Measurements from ENCODE around the gene RHO.
"Not testable (repeated sequence)": the region's sequence is repeated elsewhere in the genome, so short reads cannot be mapped to it uniquely, and the experiment has no call there.

Gene RHO

DNA sequence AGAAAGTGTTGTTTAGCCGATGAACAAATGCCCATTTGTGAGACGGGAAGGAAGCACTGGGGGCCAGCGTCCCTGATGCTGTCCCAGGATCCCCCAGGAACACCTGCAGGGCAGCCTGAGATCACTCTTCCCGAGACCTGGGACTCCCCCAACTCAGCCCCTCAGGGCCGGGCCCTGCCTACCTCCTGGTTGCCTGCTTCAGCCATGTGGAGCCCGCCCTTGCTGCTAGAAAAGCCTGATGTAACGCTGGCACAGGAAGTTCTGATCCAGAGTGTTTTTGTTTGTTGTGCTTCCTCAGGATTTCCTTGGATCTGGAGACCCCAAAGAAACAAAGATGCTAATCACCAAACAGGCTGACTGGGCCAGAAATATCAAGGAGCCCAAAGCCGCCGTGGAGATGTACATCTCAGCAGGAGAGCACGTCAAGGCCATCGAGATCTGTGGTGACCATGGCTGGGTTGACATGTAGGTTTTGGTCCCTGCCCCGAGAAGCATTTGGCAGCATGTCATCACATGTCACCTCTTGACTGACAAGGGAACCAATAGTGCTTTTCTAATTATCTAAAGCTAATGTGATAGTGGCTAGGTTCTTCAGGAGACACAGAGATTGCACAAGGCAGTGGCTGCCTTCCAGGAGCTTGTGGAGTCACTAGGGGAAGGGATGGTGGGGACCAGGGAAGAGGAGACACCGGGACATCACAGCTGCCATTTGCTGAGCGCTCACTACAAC lies 28.7 kb upstream of the RHO start:
- not testable (repeated sequence) for DNase-seq (ENCODE audit: low read depth)

DNA sequence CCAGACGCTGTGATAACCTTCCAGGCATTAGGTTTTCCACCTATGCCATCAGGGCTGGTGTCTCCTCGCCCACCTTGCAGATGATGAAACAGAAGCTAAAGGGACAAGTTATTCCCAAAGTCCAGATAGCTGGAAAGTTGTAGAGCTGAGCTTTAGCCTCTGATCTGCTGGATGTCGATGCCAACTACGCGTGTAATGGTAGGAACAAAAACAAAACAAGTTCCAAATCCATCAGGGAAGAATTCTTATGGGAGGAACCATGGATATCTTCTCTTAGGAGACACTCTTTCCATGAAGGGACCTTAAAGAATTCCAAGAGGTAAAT lies 28.1 kb upstream of the RHO start:
- DNase-seq (ENCODE audit: low read depth): no peak

- no peak for DNase-seq (ENCODE audit: low read depth)
Measured at GRCh38 chr3:129501630-129502029, 26.8 kb upstream of the RHO start.

- no peak for DNase-seq (ENCODE audit: low read depth)
Measured at GRCh38 chr3:129502641-129503408, 25.6 kb upstream of the RHO start.

DNA sequence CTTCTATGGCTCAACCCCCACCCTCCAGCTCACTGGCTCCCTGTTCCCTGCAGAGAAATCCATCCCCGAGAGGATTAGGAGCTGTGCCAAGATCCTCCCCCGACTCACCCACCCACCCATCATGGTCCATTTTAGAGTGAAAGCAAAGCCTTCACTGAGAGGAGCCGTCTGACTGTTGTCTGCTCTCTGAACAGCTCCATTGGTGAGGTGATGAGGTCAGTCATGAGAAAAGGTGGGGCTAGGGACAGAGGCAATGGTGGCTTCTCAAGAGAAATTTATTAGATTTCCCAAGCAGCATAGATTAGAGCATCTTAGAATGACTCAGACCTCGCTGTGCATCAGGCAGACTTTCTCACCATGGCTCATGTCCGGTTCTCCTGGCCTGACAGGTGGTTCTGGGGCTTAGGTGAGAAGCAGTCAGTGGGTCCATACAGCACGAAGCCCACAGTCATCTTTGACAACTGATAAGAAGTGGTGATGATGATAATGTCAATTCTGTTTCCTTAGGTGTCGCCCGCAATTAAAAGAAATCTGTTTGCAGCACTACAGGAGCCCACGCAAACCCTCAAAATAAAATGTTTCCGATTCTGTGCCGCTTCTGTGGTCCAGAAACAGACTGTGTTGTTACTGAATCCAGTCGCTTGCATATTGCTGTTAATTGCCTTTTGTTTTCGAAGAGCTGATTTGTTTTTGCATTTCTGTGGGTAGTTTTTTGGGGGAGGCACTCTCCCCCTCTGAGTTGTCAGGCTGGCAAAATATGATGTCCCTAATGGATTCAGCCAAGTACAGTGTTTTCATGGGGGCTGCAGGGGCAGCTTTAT lies 24.8 kb upstream of the RHO start:
- DNase-seq (ENCODE audit: low read depth): no peak

DNA sequence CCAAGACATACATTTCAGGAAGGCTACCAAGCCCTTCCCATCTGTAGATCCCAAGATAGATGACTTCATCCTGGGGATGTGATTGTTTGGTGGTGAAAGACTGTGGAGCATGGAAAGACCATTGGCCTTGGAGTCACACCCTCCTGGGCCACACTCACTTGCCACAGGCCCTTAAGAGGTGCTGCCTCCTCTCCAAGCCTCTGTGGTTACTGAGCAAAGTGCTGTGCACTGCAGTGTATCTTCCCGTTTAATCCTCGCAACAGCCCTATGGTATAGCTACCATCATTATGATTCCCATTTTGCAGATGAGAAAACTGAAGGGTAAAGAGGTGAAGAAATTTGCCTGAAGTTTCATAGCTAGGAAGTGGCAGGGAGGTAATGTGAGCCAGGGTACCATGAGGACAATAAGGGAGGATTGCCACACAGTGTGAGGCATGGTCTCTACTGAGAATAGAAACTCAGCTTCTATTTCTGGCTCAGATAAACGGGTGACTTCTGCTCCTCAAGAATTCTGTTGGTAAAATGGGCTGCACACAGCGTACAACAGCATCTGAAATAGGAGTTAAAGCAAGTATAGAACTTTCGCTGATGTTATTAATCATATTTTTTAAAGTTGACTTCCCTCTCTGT lies 23.9 kb upstream of the RHO start:
- DNase-seq (ENCODE audit: low read depth): no peak

DNA sequence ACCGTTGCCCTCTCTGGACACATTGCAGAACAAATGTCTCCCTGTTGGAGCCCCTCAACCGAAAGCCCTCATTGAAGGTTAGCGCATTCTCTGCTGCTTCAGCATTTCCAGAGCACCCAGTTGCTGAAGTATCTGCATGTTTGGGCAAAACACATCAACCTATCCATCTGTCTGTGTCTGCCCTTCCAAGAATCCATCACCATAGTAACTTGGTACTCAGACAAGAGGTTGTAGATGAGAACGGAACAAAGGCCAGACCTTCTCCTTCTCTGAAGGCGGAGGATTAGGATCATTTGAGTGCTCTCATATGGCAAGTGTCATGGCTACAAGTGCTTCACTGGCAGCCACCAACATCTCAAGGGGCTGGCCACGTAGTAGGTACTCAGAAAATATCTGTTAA lies 23.1 kb upstream of the RHO start:
- DNase-seq (ENCODE audit: low read depth): no peak

GRCh38 chr3:129506231-129506742 lies 22.2 kb upstream of the RHO start:
- no peak for DNase-seq (ENCODE audit: low read depth)

GRCh38 chr3:129507181-129507831 lies 21.1 kb upstream of the RHO start:
- DNase-seq (ENCODE audit: low read depth): no peak

GRCh38 chr3:129512595-129512994 lies 15.8 kb upstream of the RHO start:
- no peak for DNase-seq (ENCODE audit: low read depth)

DNA sequence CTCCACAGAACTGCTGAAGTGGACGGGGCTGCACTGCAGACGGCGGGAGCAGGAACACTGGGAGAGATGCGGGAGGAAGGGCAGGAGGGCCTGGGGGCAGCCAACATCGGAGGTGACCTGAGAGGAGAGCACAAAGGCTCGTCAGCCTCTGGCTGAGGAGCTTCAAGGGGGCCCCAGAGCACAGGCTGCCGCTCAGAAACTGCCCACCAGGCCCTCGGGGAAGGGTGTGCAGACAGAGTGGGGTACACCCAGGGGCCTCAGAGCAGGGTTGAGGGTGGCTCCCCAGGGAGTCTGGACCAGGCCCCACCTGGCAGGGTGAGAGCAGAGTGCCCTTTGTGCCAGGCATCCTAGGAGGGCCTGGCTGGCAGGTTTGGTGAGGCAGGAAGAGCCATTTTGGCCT lies 14.7 kb upstream of the RHO start:
- no peak for DNase-seq (ENCODE audit: low read depth)

DNA sequence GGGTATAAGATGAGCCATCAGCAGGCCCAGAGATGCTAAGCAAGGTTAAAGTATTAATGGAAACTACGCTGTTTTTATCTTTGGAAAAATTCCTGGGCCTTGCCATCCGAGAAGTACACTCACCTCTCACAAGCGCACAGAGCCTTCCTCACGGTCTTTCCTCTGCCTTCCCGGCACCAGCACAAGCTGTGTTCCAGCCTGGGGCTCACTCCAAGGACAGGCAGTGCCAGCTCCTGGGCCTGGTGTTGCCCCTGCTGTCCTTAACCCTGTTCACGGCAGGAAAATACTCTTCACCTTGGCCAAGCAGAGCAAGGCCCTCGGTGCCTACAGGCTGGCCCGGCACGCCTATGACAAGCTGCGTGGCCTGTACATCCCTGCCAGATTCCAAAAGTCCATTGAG lies 14.3 kb upstream of the RHO start:
- no peak for DNase-seq (ENCODE audit: low read depth)

- DNase-seq (ENCODE audit: low read depth): no peak
Measured at GRCh38 chr3:129514563-129514962, 13.9 kb upstream of the RHO start.

- DNase-seq (ENCODE audit: low read depth): not testable (repeated sequence)
Measured at GRCh38 chr3:129515108-129515820, 13.2 kb upstream of the RHO start.

- not testable (repeated sequence) for DNase-seq (ENCODE audit: low read depth)
Measured at GRCh38 chr3:129515821-129516432, 12.5 kb upstream of the RHO start.

DNA sequence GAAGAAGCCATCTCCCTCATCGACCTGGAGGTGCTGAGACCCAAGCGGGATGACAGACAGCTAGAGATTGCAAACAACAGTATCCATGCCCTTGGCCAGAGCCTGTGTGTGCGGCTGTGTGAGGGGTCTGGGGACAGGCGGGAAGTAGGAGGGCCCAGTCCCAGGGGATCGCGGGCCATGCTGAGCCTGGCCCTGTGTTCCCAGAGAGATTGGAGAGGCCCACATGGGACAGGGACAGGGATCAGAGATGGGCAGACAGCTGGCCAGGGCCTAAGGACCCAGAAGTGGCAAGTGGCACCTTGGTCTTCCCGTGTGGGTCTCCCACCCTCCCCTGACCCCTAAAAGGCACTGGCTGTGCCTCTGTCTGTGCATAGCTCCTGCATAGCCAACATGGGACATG lies 10.9 kb upstream of the RHO start:
- DNase-seq (ENCODE audit: low read depth): no peak

- no peak for DNase-seq (ENCODE audit: low read depth)
Measured at GRCh38 chr3:129518038-129518561, 10.3 kb upstream of the RHO start.

DNA sequence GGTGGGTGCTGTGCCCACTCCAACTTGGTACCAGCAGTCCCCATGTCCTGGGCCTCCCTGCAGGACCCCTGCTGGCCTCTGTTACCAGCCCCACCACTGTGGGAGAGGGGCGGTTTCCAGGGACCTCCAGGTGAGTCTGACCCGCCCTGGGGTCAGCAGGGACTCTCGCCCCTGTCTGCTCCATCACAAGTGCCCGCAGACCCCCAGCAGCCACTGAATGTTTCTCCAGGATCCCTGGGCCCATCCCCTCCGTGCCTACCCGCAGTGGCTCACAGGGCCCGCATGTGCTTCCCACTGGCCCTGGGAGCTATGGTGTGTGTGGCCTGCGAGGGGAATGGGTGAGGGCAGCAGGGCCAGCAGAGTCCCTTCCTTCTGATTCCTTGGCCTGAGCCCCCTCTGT lies 9.9 kb upstream of the RHO start:
- DNase-seq (ENCODE audit: low read depth): no peak

GRCh38 chr3:129519449-129519848 lies 9.0 kb upstream of the RHO start:
- DNase-seq (ENCODE audit: low read depth): no peak

Measured in GM04503 (cell line).